H1 (cell line): ENCODE data around the gene SAFB2. TPM values are rescaled to one million over a fixed set of nuclear protein-coding genes. Genes with fewer than 3 reads are reported as not detected.

Experiments used
- CTCF ChIA-PET: fragments of 300-600 bp; sonication (Branson Sonifier 250); formaldehyde crosslinking; loops from one replicate; lab custom pipeline; 2021; ENCODE audit not compliant: partially characterized antibody; lab: Charles Lee
- POLR2A ChIA-PET: fragments of 300-600 bp; sonication (Branson Sonifier 250); formaldehyde crosslinking; loops from one replicate; lab custom pipeline; 2021; ENCODE audit warnings: inconsistent platforms; ENCODE audit not compliant: partially characterized antibody; lab: Charles Lee
- DNase-seq, 2 experiments: peaks; one replicate each; pipeline versions ENCODE4 v3.0.0 to v3.0.0-alpha.2; 2010 to 2022; ENCODE audit warnings: low spot score in 2 of 2, low read depth in 1 of 2, mixed read lengths in 1 of 2
- FAIRE-seq: peaks from 2 replicates; lab custom pipeline; 2011; peaks lifted over from hg19 to GRCh38; lab: Jason Lieb, UNC
- H2AFZ ChIP-seq: 2 replicates; pipeline ENCODE4 v1.8.1; 2012; ENCODE audit warnings: low read length, inconsistent platforms
- H2AK5ac ChIP-seq: 2 replicates; pipeline ENCODE4 v1.6.1; 2013; ENCODE audit warnings: low read depth, low read length
- H2BK120ac ChIP-seq: replicated peaks from 2 replicates; pipeline ENCODE3; 2013; ENCODE audit warnings: low read depth, low read length, inconsistent platforms
- H2BK12ac ChIP-seq: 2 replicates; pipeline ENCODE4 v1.6.1; 2013; ENCODE audit warnings: low read depth, low read length
- H2BK15ac ChIP-seq: 2 replicates; pipeline ENCODE4 v1.6.1; 2013; ENCODE audit warnings: low read length
- H2BK20ac ChIP-seq: 2 replicates; pipeline ENCODE4 v1.6.1; 2013; ENCODE audit warnings: low read length
- H2BK5ac ChIP-seq: 2 replicates; pipeline ENCODE4 v1.6.1; 2013; ENCODE audit warnings: low read depth, low read length
- H3K14ac ChIP-seq: 2 replicates; pipeline ENCODE4 v1.6.1; 2013; ENCODE audit warnings: inconsistent platforms; ENCODE audit not compliant: insufficient read length
- H3K18ac ChIP-seq: 2 replicates; pipeline ENCODE4 v1.6.1; 2013; ENCODE audit warnings: low read length; ENCODE audit errors: extremely low read depth
- H3K23ac ChIP-seq: 2 replicates; pipeline ENCODE4 v1.6.1; 2013; ENCODE audit warnings: inconsistent platforms; ENCODE audit not compliant: insufficient read length
- H3K23me2 ChIP-seq: 2 replicates; pipeline ENCODE4 v1.6.1; 2013; ENCODE audit warnings: low read depth, low read length
- H3K27ac ChIP-seq: 2 replicates; pipeline ENCODE4 v1.6.1; 2011; ENCODE audit warnings: low read depth, low read length, inconsistent platforms
- H3K27me3 ChIP-seq, 4 experiments: replicated peaks in 1 of 4; 1 replicate in 1 of 4; 2 replicates in 3 of 4; pipeline versions ENCODE4 v1.6.1 to v1.8.1; 2011 to 2013; ENCODE audit warnings: low read length in 3 of 4, mild to moderate bottlenecking in 3 of 4, inconsistent platforms in 2 of 4, mixed read lengths in 2 of 4, moderate library complexity in 1 of 4; ENCODE audit not compliant: control insufficient read depth in 3 of 4, insufficient read depth in 3 of 4; ENCODE audit errors: extremely low read depth in 1 of 4
- H3K36me3 ChIP-seq, 4 experiments: 2 replicates each; pipeline versions ENCODE4 v1.6.1 to v1.8.1; 2011 to 2013; ENCODE audit warnings: mild to moderate bottlenecking in 4 of 4, low read length in 3 of 4, moderate library complexity in 2 of 4, control low read depth in 1 of 4, inconsistent platforms in 1 of 4; ENCODE audit not compliant: insufficient read depth in 4 of 4, control insufficient read depth in 2 of 4
- H3K4ac ChIP-seq: replicated peaks from 2 replicates; pipeline ENCODE3; 2013; ENCODE audit warnings: low read length, low read depth, mixed read lengths, inconsistent platforms; ENCODE audit not compliant: insufficient read length
- H3K4me1 ChIP-seq, 4 experiments: replicated peaks in 1 of 4; 1 replicate in 1 of 4; 2 replicates in 3 of 4; pipeline versions ENCODE4 v1.6.1 to v1.8.1; 2011 to 2013; ENCODE audit warnings: low read length in 3 of 4, inconsistent platforms in 2 of 4, mixed read lengths in 1 of 4; ENCODE audit not compliant: insufficient read depth in 4 of 4, control insufficient read depth in 3 of 4
- H3K4me2 ChIP-seq, 2 experiments: 2 replicates each; pipeline versions ENCODE4 v1.6.1 to v1.8.1; 2011 to 2013; ENCODE audit warnings: low read depth in 2 of 2, low read length in 2 of 2, control low read depth in 1 of 2, inconsistent platforms in 1 of 2, mild to moderate bottlenecking in 1 of 2; ENCODE audit not compliant: insufficient read depth in 1 of 2
- H3K4me3 ChIP-seq, 4 experiments: fragments of 200-600, 300-600 bp in 1 of 4; sonication (generic), shearing (Covaris generic), sonication (Bioruptor Twin) in 1 of 4; 2 replicates each; pipeline versions ENCODE4 v1.5.1 to v1.8.1; 2011 to 2016; ENCODE audit warnings: low read length in 4 of 4, low read depth in 3 of 4, control low read depth in 2 of 4, inconsistent platforms in 2 of 4, mild to moderate bottlenecking in 2 of 4, mixed read lengths in 1 of 4, moderate library complexity in 1 of 4; ENCODE audit not compliant: insufficient read depth in 2 of 4; ENCODE audit errors: extremely low read depth in 1 of 4
- H3K56ac ChIP-seq: replicated peaks from 2 replicates; pipeline ENCODE3; 2013; ENCODE audit warnings: low read depth, mild to moderate bottlenecking, mixed read lengths, low read length, inconsistent platforms; ENCODE audit not compliant: insufficient read length
- H3K79me1 ChIP-seq: 2 replicates; pipeline ENCODE4 v1.6.1; 2013; ENCODE audit warnings: low read depth, low read length, control low read depth
- H3K79me2 ChIP-seq, 2 experiments: 2 replicates each; pipeline versions ENCODE4 v1.6.1 to v1.8.1; 2012 to 2013; ENCODE audit warnings: low read length in 2 of 2, mild to moderate bottlenecking in 2 of 2, inconsistent platforms in 1 of 2; ENCODE audit not compliant: insufficient read depth in 2 of 2, control insufficient read depth in 1 of 2
- H3K9ac ChIP-seq, 4 experiments: replicated peaks in 1 of 4; 1 replicate in 1 of 4; 2 replicates in 3 of 4; pipeline versions ENCODE4 v1.6.1 to v1.8.1; 2011 to 2013; ENCODE audit warnings: low read depth in 3 of 4, low read length in 3 of 4, control low read depth in 2 of 4, mild to moderate bottlenecking in 2 of 4, moderate library complexity in 2 of 4, inconsistent platforms in 1 of 4; ENCODE audit errors: extremely low read depth in 1 of 4
- H3K9me3 ChIP-seq, 2 experiments: 2 replicates each; pipeline versions ENCODE4 v1.6.1 to v1.8.1; 2012 to 2013; ENCODE audit warnings: mild to moderate bottlenecking in 2 of 2, moderate library complexity in 2 of 2, control low read depth in 1 of 2, inconsistent platforms in 1 of 2, low read depth in 1 of 2, low read length in 1 of 2, mixed read lengths in 1 of 2; ENCODE audit not compliant: insufficient read depth in 2 of 2
- H4K20me1 ChIP-seq, 2 experiments: replicated peaks in 1 of 2; 2 replicates each; pipeline versions ENCODE3 to v1.8.1; 2011 to 2013; ENCODE audit warnings: inconsistent platforms in 2 of 2, low read length in 2 of 2, mild to moderate bottlenecking in 1 of 2; ENCODE audit not compliant: insufficient read depth in 2 of 2, control insufficient read depth in 1 of 2
- H4K5ac ChIP-seq: 2 replicates; pipeline ENCODE4 v1.6.1; 2013; ENCODE audit warnings: low read length, low read depth, mixed read lengths, inconsistent platforms; ENCODE audit not compliant: insufficient read length
- H4K8ac ChIP-seq: 2 replicates; pipeline ENCODE4 v1.8.0; 2013; ENCODE audit warnings: mild to moderate bottlenecking, moderate library complexity, low read length, inconsistent platforms; ENCODE audit not compliant: insufficient read depth; ENCODE audit errors: extremely low read depth
- H4K91ac ChIP-seq: replicated peaks from 2 replicates; pipeline ENCODE3; 2013; ENCODE audit warnings: low read length, mixed read lengths, inconsistent platforms; ENCODE audit not compliant: insufficient read length
- CEBPB ChIP-seq: IDR thresholded peaks from 2 replicates; pipeline ENCODE4 v1.6.1; 2012; ENCODE audit warnings: low read depth, low read length
- CHD1 ChIP-seq: IDR thresholded peaks from 2 replicates; pipeline ENCODE4 v1.6.1; 2012; ENCODE audit warnings: low read depth, low read length, improper control_type of control experiment
- CHD2 ChIP-seq: IDR thresholded peaks from 2 replicates; pipeline ENCODE4 v1.6.1; 2012; ENCODE audit warnings: low read length, improper control_type of control experiment
- FOSL1 ChIP-seq: IDR thresholded peaks from 2 replicates; pipeline ENCODE4 v1.6.1; 2011; ENCODE audit warnings: mild to moderate bottlenecking, low read depth, low read length, moderate library complexity; ENCODE audit not compliant: insufficient read depth
- GABPA ChIP-seq: IDR thresholded peaks from 2 replicates; pipeline ENCODE4 v1.6.1; 2011; ENCODE audit warnings: mild to moderate bottlenecking, low read length, moderate library complexity, borderline replicate concordance; ENCODE audit not compliant: insufficient read depth
- HDAC6 ChIP-seq: IDR thresholded peaks from one replicate; pipeline ENCODE4 v1.7.1; 2012; ENCODE audit warnings: low read depth, mild to moderate bottlenecking, inconsistent platforms, low read length, moderate library complexity
- RAD21 ChIP-seq, 2 experiments: IDR thresholded peaks in 1 of 2; conservative IDR thresholded peaks in 1 of 2; 2 replicates each; pipeline ENCODE4 v1.6.1; 2011; ENCODE audit warnings: low read depth in 2 of 2, low read length in 2 of 2, improper control_type of control experiment in 1 of 2, inconsistent platforms in 1 of 2, mild to moderate bottlenecking in 1 of 2, moderate library complexity in 1 of 2
- RFX5 ChIP-seq: IDR thresholded peaks from 2 replicates; pipeline ENCODE4 v1.6.1; 2011; ENCODE audit warnings: low read depth, low read length, improper control_type of control experiment, borderline replicate concordance
- RXRA ChIP-seq: IDR thresholded peaks from 2 replicates; pipeline ENCODE4 v1.6.1; 2011; ENCODE audit warnings: low read depth, mild to moderate bottlenecking, low read length, moderate library complexity; ENCODE audit not compliant: insufficient read depth
- SAP30 ChIP-seq: fragments of 300-600 bp; sonication (generic); IDR thresholded peaks from 2 replicates; pipeline ENCODE4 v1.7.1; 2012; ENCODE audit warnings: low read length, moderate library complexity, mild to moderate bottlenecking, inconsistent platforms; ENCODE audit not compliant: insufficient read depth, insufficient replicate concordance
- SP1 ChIP-seq: IDR thresholded peaks from 2 replicates; pipeline ENCODE4 v1.6.1; 2011; ENCODE audit warnings: low read depth, low read length
- TBP ChIP-seq: IDR thresholded peaks from 2 replicates; pipeline ENCODE4 v1.6.1; 2011; ENCODE audit warnings: low read depth, low read length, improper control_type of control experiment
- WGBS, 2 experiments: shearing (Covaris generic) in 1 of 2; methylation state at CpG; one replicate each; pipeline versions ENCODE4 v1.1.6 to v1.1.7; 2013 to 2015; ENCODE audit warnings: low lambda C conversion rate in 2 of 2, mixed read lengths in 2 of 2, inconsistent platforms in 1 of 2, low coverage in 1 of 2, missing lambda C conversion rate in 1 of 2; ENCODE audit not compliant: insufficient replicate concordance in 2 of 2, insufficient coverage in 1 of 2, insufficient read length in 1 of 2; ENCODE audit errors: extremely low coverage in 1 of 2, missing lambda C conversion rate in 1 of 2; 5-methylcytosine and 5-hydroxymethylcytosine counted together
- polyA plus RNA-seq, 7 experiments: library from polyadenylated mRNA; depleted of rRNA in 3 of 7; stranded (reverse) in 5 of 7; unstranded in 2 of 7; fragments of >200 nt in 5 of 7; fragments of 200-250 nt in 2 of 7; gene quantifications; 1 replicate in 5 of 7; 2 replicates in 1 of 7; 4 replicates in 1 of 7; pipeline versions ENCODE4 v1.2.1 to v1.2.3, GENCODE V29; 2011 to 2013; ENCODE audit warnings: missing spikeins in 2 of 7, mixed read lengths in 2 of 7
- total RNA-seq: library from RNA; stranded (reverse); fragmentation: NEBNext Ultra II Directional; extraction: Animal tissue kit (Norgen Biotek cat#: 25700); gene quantifications from 2 replicates; pipeline ENCODE4 v1.2.1, GENCODE V29; 2021
- TF ChIP-seq, protein P1 (sequence below): IDR thresholded peaks from 2 replicates; pipeline ENCODE4 v1.6.1; 2012; ENCODE audit warnings: inconsistent platforms

The SAFB2 gene
- total and polyA plus RNA-seq, 2 of the 8 experiments (the other 6 are each of a cell fraction or from before 2014, with no cell fraction given): 14.8 to 63.8 TPM

DNA sequence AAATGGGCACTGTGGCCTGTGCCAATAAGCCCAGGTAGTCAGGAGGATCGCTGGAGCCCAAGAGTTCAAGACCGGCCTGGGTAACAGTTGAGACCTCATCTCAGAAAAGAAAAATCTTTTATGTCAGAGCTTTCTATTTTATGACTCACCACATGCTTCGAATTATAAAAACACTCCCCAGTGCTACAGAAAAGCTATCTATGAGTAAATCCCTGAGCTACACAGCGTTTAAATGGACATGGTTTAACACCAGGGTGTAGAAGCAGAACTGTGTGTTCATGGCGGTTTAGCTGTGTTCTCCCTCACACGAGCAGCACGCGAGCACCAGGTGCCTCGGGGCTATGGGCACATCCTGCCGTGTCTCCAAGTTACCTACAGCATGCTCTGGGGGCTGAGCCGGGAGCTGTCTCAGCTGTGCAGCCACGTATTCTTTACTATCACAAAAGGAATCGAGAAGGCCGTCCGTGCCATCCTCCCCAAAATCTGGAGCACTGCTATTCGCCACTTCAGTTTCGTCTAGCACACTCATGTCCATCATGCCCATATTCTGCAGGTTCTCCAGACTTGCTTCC is 6.7 kb downstream of the SAFB2 start:
- 91% methylated on average over 17 of the region's 17 CpGs; no CpG with 5 or more reads in 1 of the 2 experiments for WGBS, 2 experiments
- H4K5ac ChIP-seq: no peak overlapping the region
- DNase-seq: no peak
- no peak overlapping the region for H3K18ac ChIP-seq
- no peaks in the 10 kb centered on the region for H3K9me3 ChIP-seq
- no peak overlapping the region for H3K23ac ChIP-seq
- H4K8ac ChIP-seq: no peak overlapping the region; the same call in 1 of the 2 replicates
- peaks cover 7% of the 10 kb centered on the region; the same call in 1 of the 2 replicates for H3K79me1 ChIP-seq
- peaks cover 9 to 38% of the 10 kb centered on the region in 2 experiments for H3K79me2 ChIP-seq
- no peak overlapping the region for H3K56ac ChIP-seq
- no peak overlapping the region for H2AK5ac ChIP-seq
- ChIA-PET CTCF (interaction anchor here (0.9 to 2.4 kb wide), 3 partner anchors 8 to 17 kb away, joined by 3 to 7 read pairs (median 3); no protein-coding TSS in a partner anchor), POLR2A (interaction anchor here (0.8 to 2.1 kb wide), 7 partner anchors 8 to 83 kb away, joined by 3 to 6 read pairs (median 3); no protein-coding TSS in a partner anchor)
- no peak overlapping the region for H3K27ac ChIP-seq
- peaks cover 5 to 8% of the 10 kb centered on the region in 2 experiments for H4K20me1 ChIP-seq
- H3K27me3 ChIP-seq: no peaks in the 10 kb centered on the region
- H2BK120ac ChIP-seq: no peak overlapping the region
- H2BK5ac ChIP-seq: no peak overlapping the region
- H2BK12ac ChIP-seq: no peak overlapping the region
- no peak overlapping the region for H4K91ac ChIP-seq
- H3K36me3 ChIP-seq: peaks cover 34 to 71% (median 62%) of the 10 kb centered on the region in 4 experiments
- H3K4ac ChIP-seq: no peak overlapping the region
- H2BK20ac ChIP-seq: no peak overlapping the region
- no peaks in the 10 kb centered on the region for H3K23me2 ChIP-seq
- H3K4me2 ChIP-seq: no peak overlapping the region
- no peaks in the 10 kb centered on the region for H3K4me1 ChIP-seq
- H3K9ac ChIP-seq: no peak overlapping the region
- no peak overlapping the region for H2BK15ac ChIP-seq
- H3K4me3 ChIP-seq: no peak overlapping the region
- H3K14ac ChIP-seq: no peak overlapping the region
- FAIRE-seq: no peak
- no peak overlapping the region for H2AFZ ChIP-seq
- TF ChIP-seq, protein P1, sequence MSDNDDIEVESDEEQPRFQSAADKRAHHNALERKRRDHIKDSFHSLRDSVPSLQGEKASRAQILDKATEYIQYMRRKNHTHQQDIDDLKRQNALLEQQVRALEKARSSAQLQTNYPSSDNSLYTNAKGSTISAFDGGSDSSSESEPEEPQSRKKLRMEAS: no peak
- TF ChIP-seq SAP30 (no peak), TBP (no peak), CHD1 (no peak), GABPA (no peak), CEBPB (no peak), RAD21 (IDR thresholded peaks at IDR 0.05 in 1 of 2, conservative IDR thresholded peaks at IDR 0.05 in 1 of 2; ENCODE audit: low read depth in 2 of 2, low read length in 2 of 2) (no peak), RFX5 (no peak), CHD2 (no peak), HDAC6 (no peak), SP1 (no peak), FOSL1 (no peak), RXRA (no peak)
